RWPE2 (cell line): Measurements from ENCODE around the gene CAMK2G.
"Not testable (repeated sequence)": the region's sequence is repeated elsewhere in the genome, so short reads cannot be mapped to it uniquely, and the experiment has no call there.

Experiments used
- ATAC-seq: fragments of 200-7000 bp; cut with Tn5 transposase; 3 replicates; pipeline ENCODE4 v1.9.1; 2021; ENCODE audit warnings: low read depth
- DNase-seq: peaks from one replicate; pipeline ENCODE4 v3.0.0-alpha.2; 2020; ENCODE audit warnings: low spot score
- H3K27ac ChIP-seq: fragments of 450-650 bp; 2 replicates; pipeline ENCODE4 v1.5.1; 2017; ENCODE audit warnings: mild to moderate bottlenecking; ENCODE audit not compliant: poor library complexity, severe bottlenecking
- H3K27me3 ChIP-seq: fragments of 250-450 bp; sonication (Bioruptor Pico); 2 replicates; pipeline ENCODE4 v1.5.1; 2021; ENCODE audit warnings: mild to moderate bottlenecking, moderate library complexity; ENCODE audit not compliant: insufficient read depth, poor library complexity, severe bottlenecking
- H3K36me3 ChIP-seq: fragments of 250-450 bp; sonication (Bioruptor Pico); 2 replicates; pipeline ENCODE4 v1.5.1; 2020; ENCODE audit warnings: low read depth, mild to moderate bottlenecking, moderate library complexity
- H3K4me1 ChIP-seq: fragments of 250-450 bp; sonication (Bioruptor Pico); 2 replicates; pipeline ENCODE4 v1.5.1; 2021; ENCODE audit warnings: mild to moderate bottlenecking, moderate library complexity; ENCODE audit not compliant: insufficient read depth, poor library complexity, severe bottlenecking
- H3K4me3 ChIP-seq: fragments of 250-450 bp; sonication (Bioruptor Pico); 2 replicates; pipeline ENCODE4 v1.5.1; 2021; ENCODE audit warnings: mild to moderate bottlenecking, moderate library complexity; ENCODE audit not compliant: severe bottlenecking
- H3K9me3 ChIP-seq: fragments of 250-450 bp; sonication (Bioruptor Pico); 2 replicates; pipeline ENCODE4 v1.5.1; 2021; ENCODE audit warnings: mild to moderate bottlenecking, moderate library complexity; ENCODE audit not compliant: severe bottlenecking
- CTCF ChIP-seq: fragments of 450-650 bp; IDR thresholded peaks from one replicate; pipeline ENCODE4 v1.5.1; 2017; ENCODE audit warnings: mild to moderate bottlenecking, moderate library complexity; ENCODE audit not compliant: poor library complexity, severe bottlenecking

CAMK2G gene

GRCh38 chr10:73874267-73875138 lies at the start of gene CAMK2G:
Gene CAMK2G (minus strand): TSS chr10:73874555. CDS start chr10:73874461, 94 bp downstream.
- ATAC-seq (peak; percentile 88), DNase-seq (peak; percentile 85)
- Histone ChIP-seq H3K4me1 (peaks cover 17% of the 10 kb centered on the region), H3K36me3 (peaks cover 29% of the 10 kb centered on the region), H3K27ac (peak within 1 kb of the TSS; percentile 21), H3K9me3 (no peaks in the 10 kb centered on the region), H3K27me3 (no peaks in the 10 kb centered on the region), H3K4me3 (peak within 1 kb of the TSS; percentile 97)
- no peak for TF ChIP-seq CTCF

- no peak for ATAC-seq
- Histone ChIP-seq H3K27me3 (no peaks in the 10 kb centered on the region), H3K4me1 (peaks cover 19% of the 10 kb centered on the region), H3K27ac (no peak overlapping the region), H3K9me3 (no peaks in the 10 kb centered on the region), H3K36me3 (no peaks in the 10 kb centered on the region), H3K4me3 (no peak overlapping the region)
- no peak for DNase-seq
- TF ChIP-seq CTCF: no peak
Observed at GRCh38 chr10:73922864-73923133, 48.4 kb upstream of the CAMK2G start.

GRCh38 chr10:73922007-73922863 lies 47.9 kb upstream of the CAMK2G start:
- H3K4me3 ChIP-seq: no peak overlapping the region
- no peak for DNase-seq

GRCh38 chr10:73920089-73920488 lies 45.7 kb upstream of the CAMK2G start:
- ATAC-seq (peak; percentile 80), DNase-seq (no peak)
- no peaks in the 10 kb centered on the region for H3K27me3 ChIP-seq
- peaks cover 29% of the 10 kb centered on the region for H3K4me1 ChIP-seq
- peaks cover 24% of the 10 kb centered on the region for H3K36me3 ChIP-seq
- peak overlapping the region; percentile 92 for H3K27ac ChIP-seq
- H3K9me3 ChIP-seq: no peaks in the 10 kb centered on the region
- no peak overlapping the region for H3K4me3 ChIP-seq
- TF ChIP-seq CTCF: no peak

More at GRCh38 chr10:73922007-73922863, 47.9 kb upstream of the CAMK2G start:
- Histone ChIP-seq H3K36me3 (peaks cover 2% of the 10 kb centered on the region), H3K27me3 (no peaks in the 10 kb centered on the region), H3K4me1 (peaks cover 20% of the 10 kb centered on the region), H3K9me3 (no peaks in the 10 kb centered on the region), H3K27ac (no peak overlapping the region)
- no peak for ATAC-seq
- no peak for TF ChIP-seq CTCF

- peak overlapping the region; percentile 92 for H3K27ac ChIP-seq
- DNase-seq, H3K27me3 ChIP-seq, H3K4me3 ChIP-seq, ATAC-seq, H3K9me3 ChIP-seq: not testable (repeated sequence)
- peaks cover 35% of the 10 kb centered on the region for H3K4me1 ChIP-seq
- H3K36me3 ChIP-seq: peaks cover 30% of the 10 kb centered on the region
Observed at GRCh38 chr10:73919481-73919880, 45.1 kb upstream of the CAMK2G start.
